SKM-1 (cell line): ENCODE data around the gene AP4S1.

Experiments
- DNase-seq: peaks from one replicate; lab custom pipeline; 2025; ENCODE audit not compliant: unreplicated experiment; lab: John Stamatoyannopoulos, UW

AP4S1 gene

DNA sequence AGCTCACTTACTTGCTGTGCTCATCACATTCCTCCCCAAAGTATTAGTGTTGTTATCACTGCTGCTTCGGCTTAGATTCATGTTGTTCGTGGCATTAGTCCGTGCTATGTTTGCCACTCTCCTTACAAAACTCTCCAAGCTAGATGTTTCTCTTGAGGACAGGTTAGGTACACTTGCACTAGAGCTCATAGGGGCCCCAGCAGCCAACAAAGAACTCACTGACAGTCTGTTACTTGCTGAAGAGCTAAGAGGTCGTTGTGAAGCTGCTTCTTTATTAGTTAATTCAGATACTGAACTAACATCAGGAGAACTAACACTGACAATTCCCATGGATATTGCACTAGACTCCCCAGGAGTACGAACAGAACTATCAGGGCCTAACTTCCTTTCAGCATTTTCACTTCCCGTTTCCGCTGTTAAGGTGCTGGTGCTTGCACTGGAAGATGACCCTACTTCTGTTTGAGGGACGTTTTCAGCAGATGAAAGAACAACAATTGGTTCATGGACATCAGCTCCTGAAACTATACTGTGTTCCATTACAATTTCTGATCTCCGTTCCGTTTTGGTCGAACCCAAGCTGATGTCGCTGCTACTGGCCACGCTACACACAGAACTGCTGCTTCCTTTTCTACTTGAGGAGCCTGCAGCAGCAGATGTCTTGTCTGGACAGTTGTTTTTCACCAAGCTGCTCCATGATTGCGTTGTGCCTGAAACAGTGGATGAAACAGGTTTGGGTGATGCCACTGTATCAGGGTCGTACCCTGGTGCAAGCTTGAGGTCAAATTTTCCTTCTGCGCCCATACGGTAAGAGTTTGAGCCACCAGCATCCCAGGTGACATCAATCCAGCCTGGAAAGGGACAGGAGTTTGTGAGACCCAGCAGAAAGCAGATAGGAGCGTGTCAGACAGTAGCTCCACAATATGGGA, 103.4 kb downstream of the AP4S1 start:
- DNase-seq: no peak

DNA sequence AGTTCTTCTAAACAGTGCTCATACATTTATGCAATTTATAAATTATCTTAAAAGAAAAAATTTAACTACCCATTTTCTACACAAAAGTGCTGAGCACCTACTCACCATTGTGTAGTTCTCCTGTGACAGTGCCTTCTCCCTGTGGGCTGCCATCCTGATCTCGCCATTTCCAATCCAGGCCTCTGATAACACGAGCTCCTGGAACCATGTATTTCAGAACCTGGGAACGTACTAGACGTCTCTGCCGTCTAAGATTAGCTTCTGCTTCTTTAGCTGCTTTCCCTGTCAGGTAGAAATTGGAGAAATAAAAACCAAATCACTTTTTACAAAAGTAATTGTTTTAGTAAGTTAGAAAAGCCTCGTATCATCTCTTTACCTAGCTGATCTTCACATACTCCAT, 107.7 kb downstream of the AP4S1 start:
- DNase-seq: no peak

DNA sequence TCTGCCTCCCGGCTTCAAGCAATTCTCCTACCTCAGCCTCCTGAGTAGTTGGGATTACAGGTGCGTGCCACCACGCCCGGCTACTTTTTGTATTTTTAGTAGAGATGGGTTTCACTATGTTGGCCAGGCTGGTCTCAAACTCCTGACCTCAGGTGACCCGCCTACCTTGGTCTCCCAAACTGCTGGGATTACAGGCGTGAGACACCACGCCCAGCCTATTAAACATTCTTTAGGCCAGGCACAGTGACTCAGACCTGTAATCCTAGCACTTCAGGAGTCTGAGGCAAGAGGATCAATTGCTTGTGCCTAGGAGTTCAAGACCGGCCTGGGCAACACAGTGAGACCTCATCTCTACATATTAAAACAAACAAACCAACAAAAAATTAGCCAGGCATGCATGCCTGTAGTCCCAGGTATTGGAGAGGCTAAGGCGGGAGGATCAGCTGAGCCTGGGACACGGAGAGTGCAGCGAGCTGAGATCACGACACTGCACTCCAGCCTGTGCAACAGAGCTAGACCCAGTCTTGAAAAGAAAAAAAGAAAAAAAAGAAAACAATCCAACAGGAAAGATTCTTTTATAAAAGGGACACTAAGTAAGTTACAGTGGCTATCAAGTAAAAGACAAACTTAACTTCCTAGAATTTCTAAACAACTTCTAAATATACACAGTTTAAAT, 111.9 kb downstream of the AP4S1 start:
- no peak for DNase-seq

DNA sequence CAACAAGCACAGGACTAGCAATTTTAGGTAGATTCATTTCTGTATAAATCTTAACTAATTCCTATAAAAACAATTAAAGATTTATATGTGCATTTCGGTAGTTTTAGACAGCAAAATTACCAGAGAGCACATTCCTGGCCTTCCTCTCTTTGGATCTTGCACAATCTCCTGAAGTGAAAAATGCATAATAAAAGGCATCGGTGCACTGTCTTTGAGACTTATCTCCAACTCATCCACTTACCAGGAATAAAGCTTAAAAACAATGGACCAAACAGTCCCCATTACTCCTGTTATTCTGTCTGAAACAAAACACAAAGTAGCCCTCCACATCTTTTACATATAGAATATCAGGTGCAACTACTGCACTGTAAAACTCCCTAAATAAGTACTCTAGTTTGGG, 112.9 kb downstream of the AP4S1 start:
- no peak for DNase-seq

DNA sequence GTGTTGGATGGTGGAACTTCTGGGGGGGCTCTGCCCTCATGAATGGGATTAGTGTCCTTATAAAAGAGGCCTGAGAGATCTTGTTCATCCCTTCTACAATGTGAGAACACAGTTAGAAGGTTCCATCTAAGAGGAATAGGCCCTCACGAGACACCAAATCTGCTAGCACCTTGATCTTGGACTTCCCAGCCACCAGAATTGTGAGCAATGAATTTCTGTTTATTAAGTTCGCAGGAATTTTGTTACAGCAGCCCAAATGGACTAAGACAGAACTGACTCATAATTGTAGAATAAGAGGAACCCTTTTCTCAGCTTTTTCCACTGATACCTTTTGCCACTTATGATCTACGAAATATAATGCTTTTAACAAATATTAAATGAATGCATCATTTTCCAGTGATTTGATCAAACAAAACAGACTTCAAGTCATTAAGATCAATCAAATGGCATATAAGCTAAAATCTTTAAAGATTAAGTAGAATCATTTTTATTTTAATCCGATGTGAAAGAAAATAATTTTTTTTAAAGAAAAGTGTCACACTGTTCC, 113.9 kb downstream of the AP4S1 start:
- no peak for DNase-seq

DNA sequence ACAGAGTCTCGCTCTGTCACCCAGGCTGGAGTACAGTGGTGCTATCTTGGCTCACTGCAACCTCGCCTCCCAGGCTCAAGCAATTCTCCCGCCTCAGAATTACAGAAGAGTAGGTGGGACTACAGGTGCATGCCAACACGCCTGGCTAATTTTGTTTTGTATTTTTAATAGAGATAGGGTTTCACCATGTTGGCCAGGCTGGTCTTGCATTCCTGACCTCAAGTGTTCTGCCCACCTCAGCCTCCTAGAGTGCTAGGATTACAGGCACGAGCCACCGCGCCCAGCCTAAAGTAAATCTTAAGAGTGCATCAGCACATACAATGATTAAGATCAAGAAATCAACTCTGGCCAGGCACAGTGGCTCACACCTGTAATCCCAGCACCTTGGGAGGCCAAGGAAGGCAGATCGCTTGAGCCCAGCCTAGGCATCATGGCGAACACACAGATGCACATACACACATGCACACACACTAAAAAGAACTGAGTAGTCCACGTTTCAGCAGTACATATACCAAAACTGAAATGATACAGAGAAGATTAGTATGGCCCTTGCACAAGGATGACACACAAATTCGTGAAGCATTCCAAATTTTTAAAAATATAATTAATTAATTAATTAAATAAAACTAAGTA, 117.1 kb downstream of the AP4S1 start:
- no peak for DNase-seq
